ENCODE data around the gene GPN1. TPM values are rescaled to one million over a fixed set of nuclear protein-coding genes. Genes with fewer than 3 reads are reported as not detected.

The GPN1 gene
- total RNA-seq, 1 donor from 2014 or later: 46.1 TPM

DNA sequence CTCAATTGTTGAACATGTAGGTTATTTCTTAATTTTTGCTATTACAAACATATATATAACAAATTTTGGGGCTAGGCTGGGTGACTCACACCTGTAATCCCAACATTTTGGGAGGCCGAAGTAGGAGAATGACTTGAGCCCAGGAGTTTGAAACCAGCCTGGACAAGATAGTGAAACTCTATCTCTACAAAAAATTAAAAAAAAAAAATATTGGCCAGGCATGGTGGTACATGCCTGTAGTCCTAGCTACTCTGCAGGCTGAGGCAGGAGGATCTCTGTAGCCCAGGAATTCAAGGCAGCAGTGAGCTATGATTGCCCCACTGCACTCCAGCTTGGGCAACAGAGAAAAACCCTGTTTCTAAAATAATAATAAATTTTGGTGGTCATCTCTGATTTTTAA is 58.4 kb downstream of the GPN1 start:
- Mint-ChIP-seq H3K27ac (ENCODE audit: unreplicated experiment) (no peak overlapping the region), H3K36me3 (ENCODE audit: low read depth) (no peaks in the 10 kb centered on the region), H3K9me3 (no peaks in the 10 kb centered on the region), H3K4me3 (no peak overlapping the region), H3K4me1 (no peaks in the 10 kb centered on the region), H3K27me3 (ENCODE audit: low read depth) (no peaks in the 10 kb centered on the region)
- TF ChIP-seq CTCF (conservative IDR thresholded peaks at IDR 0.05): no peak
- no peak for DNase-seq (ENCODE audit: low read depth, low spot score)

- H3K36me3 Mint-ChIP-seq (ENCODE audit: low read depth): no peaks in the 10 kb centered on the region
- TF ChIP-seq CTCF (conservative IDR thresholded peaks at IDR 0.05): no peak
- no peak for DNase-seq (ENCODE audit: low read depth, low spot score)
- H3K27me3 Mint-ChIP-seq (ENCODE audit: low read depth): no peaks in the 10 kb centered on the region
- no peaks in the 10 kb centered on the region for H3K4me1 Mint-ChIP-seq
- H3K27ac Mint-ChIP-seq (ENCODE audit: unreplicated experiment): no peak overlapping the region
- no peak overlapping the region for H3K4me3 Mint-ChIP-seq
- H3K9me3 Mint-ChIP-seq: no peaks in the 10 kb centered on the region
These were observed 60.6 kb downstream of the GPN1 start for GRCh38 chr2:27689424-27689823.

- no peaks in the 10 kb centered on the region for H3K4me1 Mint-ChIP-seq
- no peaks in the 10 kb centered on the region for H3K36me3 Mint-ChIP-seq (ENCODE audit: low read depth)
- H3K9me3 Mint-ChIP-seq: no peaks in the 10 kb centered on the region
- no peaks in the 10 kb centered on the region for H3K27me3 Mint-ChIP-seq (ENCODE audit: low read depth)
- no peak for DNase-seq (ENCODE audit: low read depth, low spot score)
- no peak overlapping the region for H3K4me3 Mint-ChIP-seq
- no peak for TF ChIP-seq CTCF (conservative IDR thresholded peaks at IDR 0.05)
- H3K27ac Mint-ChIP-seq (ENCODE audit: unreplicated experiment): no peak overlapping the region
These were observed 61.2 kb downstream of the GPN1 start for GRCh38 chr2:27690052-27690451.

DNA sequence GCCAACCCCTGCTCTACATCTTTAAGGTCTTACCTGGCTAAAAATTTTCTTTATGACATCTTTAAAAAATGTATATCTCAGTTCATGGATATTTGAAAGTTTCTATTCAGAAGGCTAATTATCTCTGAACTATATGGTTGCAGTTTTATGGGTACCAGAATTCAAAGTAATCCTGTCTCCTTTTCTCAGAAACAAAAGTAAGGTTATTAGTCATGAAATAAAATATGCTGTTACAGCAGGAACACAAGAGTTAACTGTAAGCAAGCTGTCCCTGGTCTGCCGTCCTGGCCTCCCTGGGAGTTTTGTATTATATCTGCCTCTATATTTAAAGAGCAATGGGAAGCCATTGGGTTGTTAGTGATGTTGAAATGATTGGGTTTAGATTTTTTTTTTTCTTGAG is 68.8 kb downstream of the GPN1 start:
- H3K9me3 Mint-ChIP-seq: no peaks in the 10 kb centered on the region
- no peak overlapping the region for H3K4me3 Mint-ChIP-seq
- H3K27ac Mint-ChIP-seq (ENCODE audit: unreplicated experiment): no peak overlapping the region
- no peak for DNase-seq (ENCODE audit: low read depth, low spot score)
- peaks cover 6% of the 10 kb centered on the region for H3K36me3 Mint-ChIP-seq (ENCODE audit: low read depth)
- TF ChIP-seq CTCF (conservative IDR thresholded peaks at IDR 0.05): no peak
- no peaks in the 10 kb centered on the region for H3K27me3 Mint-ChIP-seq (ENCODE audit: low read depth)
- no peaks in the 10 kb centered on the region for H3K4me1 Mint-ChIP-seq

Other genes with a start within 250 kb of the GPN1 start
- gene ZNF513, start 248.3 kb upstream of the GPN1 start, total RNA-seq: 26.5 and 27.9 TPM in 2 replicates
- gene PPM1G, start 219.5 kb upstream of the GPN1 start, total RNA-seq: 157 and 163 TPM in 2 replicates
- gene NRBP1, start 200.4 kb upstream of the GPN1 start, total RNA-seq: 107 TPM in 2 replicates
- 5.5 and 6.9 TPM in 2 replicates for gene KRTCAP3, start 186.7 kb upstream of the GPN1 start, total RNA-seq
- gene IFT172, start 139.3 kb upstream of the GPN1 start, total RNA-seq: 37.0 and 38.4 TPM in 2 replicates
- 14.2 and 17.4 TPM in 2 replicates for gene FNDC4, start 133.8 kb upstream of the GPN1 start, total RNA-seq
- gene GCKR, start 132.2 kb upstream of the GPN1 start, total RNA-seq: 0.42 TPM in 1 of 2 replicates, not detected in the other
- gene ZNF512, start 46.0 kb upstream of the GPN1 start, total RNA-seq: 58.2 and 63.3 TPM in 2 replicates
- gene CCDC121, start within 50 bp of the GPN1 start, total RNA-seq: 5.8 and 6.0 TPM in 2 replicates
- gene SUPT7L, start 34.6 kb downstream of the GPN1 start, total RNA-seq: 32.4 and 33.8 TPM in 2 replicates
- 19.0 and 19.1 TPM in 2 replicates for gene SLC4A1AP, start 34.8 kb downstream of the GPN1 start, total RNA-seq
- 53.5 and 67.0 TPM in 2 replicates for gene MRPL33, start 142.7 kb downstream of the GPN1 start, total RNA-seq

All from neural crest cell (in vitro differentiated cells).